ENCODE measurements around the gene FCHSD2.
"Not testable (repeated sequence)": the region's sequence is repeated elsewhere in the genome, so short reads cannot be mapped to it uniquely, and the experiment has no call there.

The FCHSD2 gene

GRCh38 chr11:73011126-73011817 lies 130.8 kb downstream of the FCHSD2 start:
- DNase-seq (ENCODE audit: low read depth), result no peak

GRCh38 chr11:73009972-73010371 lies 132.1 kb downstream of the FCHSD2 start:
- DNase-seq (ENCODE audit: low read depth), result no peak

- DNase-seq (ENCODE audit: low read depth), result no peak
These were observed 138.0 kb downstream of the FCHSD2 start for GRCh38 chr11:73004088-73004487.

GRCh38 chr11:73003088-73003487 lies 139.0 kb downstream of the FCHSD2 start:
- DNase-seq (ENCODE audit: low read depth), result no peak

- DNase-seq (ENCODE audit: low read depth), result no peak
These were observed 139.9 kb downstream of the FCHSD2 start for GRCh38 chr11:73002214-73002613.

- DNase-seq (ENCODE audit: low read depth), result no peak
These were observed 140.5 kb downstream of the FCHSD2 start for GRCh38 chr11:73001615-73002014.

GRCh38 chr11:72998676-72999075 lies 143.4 kb downstream of the FCHSD2 start:
- DNase-seq (ENCODE audit: low read depth), result no peak

- no peak for DNase-seq (ENCODE audit: low read depth)
These were observed 145.2 kb downstream of the FCHSD2 start for GRCh38 chr11:72996959-72997358.

- no peak for DNase-seq (ENCODE audit: low read depth)
These were observed 152.4 kb downstream of the FCHSD2 start for GRCh38 chr11:72989727-72990126.

GRCh38 chr11:72988821-72989220 lies 153.3 kb downstream of the FCHSD2 start:
- no peak for DNase-seq (ENCODE audit: low read depth)

GRCh38 chr11:72985645-72986044 lies 156.5 kb downstream of the FCHSD2 start:
- DNase-seq (ENCODE audit: low read depth), result no peak

- DNase-seq (ENCODE audit: low read depth), result no peak
These were observed 157.6 kb downstream of the FCHSD2 start for GRCh38 chr11:72984453-72985077.

GRCh38 chr11:72983560-72983959 lies 158.6 kb downstream of the FCHSD2 start:
- no peak for DNase-seq (ENCODE audit: low read depth)

GRCh38 chr11:72981971-72982685 lies 160.0 kb downstream of the FCHSD2 start:
- no peak for DNase-seq (ENCODE audit: low read depth)

GRCh38 chr11:72981080-72981479 lies 161.0 kb downstream of the FCHSD2 start:
- DNase-seq (ENCODE audit: low read depth), result no peak

- not testable (repeated sequence) for DNase-seq (ENCODE audit: low read depth)
These were observed 164.3 kb downstream of the FCHSD2 start for GRCh38 chr11:72977782-72978181.

- DNase-seq (ENCODE audit: low read depth), result not testable (repeated sequence)
These were observed 165.6 kb downstream of the FCHSD2 start for GRCh38 chr11:72976522-72976892.

- no peak for DNase-seq (ENCODE audit: low read depth)
These were observed 166.2 kb downstream of the FCHSD2 start for GRCh38 chr11:72975778-72976521.

GRCh38 chr11:72974487-72975205 lies 167.5 kb downstream of the FCHSD2 start:
- DNase-seq (ENCODE audit: low read depth), result no peak

- DNase-seq (ENCODE audit: low read depth), result no peak
These were observed 169.5 kb downstream of the FCHSD2 start for GRCh38 chr11:72972496-72973128.

GRCh38 chr11:72971192-72971967 lies 170.7 kb downstream of the FCHSD2 start:
- DNase-seq (ENCODE audit: low read depth), result no peak

Measured in activated T-cell treated with anti-CD3 and anti-CD28 coated beads for 48 hours (primary cell).